Measurements from ENCODE around the gene GSTM1.

GSTM1 gene

DNA sequence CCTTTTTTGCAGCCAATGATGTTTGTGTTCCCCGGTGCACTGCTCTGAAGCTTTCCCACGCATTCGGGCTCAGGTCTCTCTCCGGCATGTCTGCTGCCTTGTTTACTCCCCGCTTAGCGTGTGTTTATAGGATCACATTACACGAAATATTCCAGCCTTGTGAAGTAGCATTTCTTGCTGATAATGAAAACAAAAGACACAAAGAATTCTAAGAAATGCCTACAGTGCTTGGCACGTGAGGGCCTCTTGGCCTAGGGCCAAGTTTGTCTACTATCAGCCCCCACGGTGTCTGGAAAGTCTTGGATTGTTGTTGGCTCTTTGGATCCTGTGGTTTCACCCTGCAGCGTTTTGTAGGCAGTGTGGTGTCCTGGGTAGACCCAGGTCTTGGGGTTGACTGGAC is 42.9 kb upstream of the GSTM1 start:
- Histone ChIP-seq H3K36me3 (ENCODE audit: control insufficient read depth in 1 of 2, insufficient read depth in 2 of 2, low read length in 2 of 2) (no peaks in the 10 kb centered on the region), H2BK120ac (ENCODE audit: insufficient read depth, low read length, poor library complexity) (no peak overlapping the region), H3K18ac (ENCODE audit: low read length) (no peak overlapping the region), H2AK5ac (ENCODE audit: low read length) (no peak overlapping the region), H4K12ac (ENCODE audit: low read depth, low read length) (no peak overlapping the region), H3K14ac (ENCODE audit: low read length) (no peak overlapping the region), H4K91ac (ENCODE audit: low read depth, low read length) (no peak overlapping the region), H3K79me1 (ENCODE audit: low read length) (peaks cover 3% of the 10 kb centered on the region), H3K4me2 (ENCODE audit: low read length) (no peak overlapping the region), H3K4ac (ENCODE audit: low read depth, low read length) (no peak overlapping the region), H3K27ac (ENCODE audit: low read depth, low read length) (no peak overlapping the region), H3K4me3 (ENCODE audit: low read depth, low read length) (no peak overlapping the region), H2BK5ac (ENCODE audit: low read depth, low read length, poor library complexity) (no peak overlapping the region), H3K9ac (ENCODE audit: low read length) (no peak overlapping the region), H4K8ac (ENCODE audit: low read depth, low read length) (no peak overlapping the region), H2BK12ac (ENCODE audit: low read length) (no peak overlapping the region), H2AFZ (ENCODE audit: insufficient read depth, low read length, poor library complexity) (peak overlapping the region; percentile 27), H3K79me2 (ENCODE audit: control insufficient read depth, insufficient read depth, low read length, poor library complexity) (no peaks in the 10 kb centered on the region), H3K27me3 (ENCODE audit: insufficient read depth, low read length) (no peaks in the 10 kb centered on the region), H3K4me1 (ENCODE audit: control insufficient read depth in 1 of 2, insufficient read depth in 2 of 2, low read length in 2 of 2) (peaks cover 3 to 8% of the 10 kb centered on the region in 2 experiments), H3K23ac (ENCODE audit: low read length) (no peak overlapping the region), H3K9me3 (ENCODE audit: insufficient read depth, low read depth, low read length) (no peaks in the 10 kb centered on the region)
- no CpG with 5 or more reads among the region's 10 CpGs for WGBS (ENCODE audit: extremely low coverage, insufficient coverage, insufficient read length)
- DNase-seq: peak; percentile 35 to 66

DNA sequence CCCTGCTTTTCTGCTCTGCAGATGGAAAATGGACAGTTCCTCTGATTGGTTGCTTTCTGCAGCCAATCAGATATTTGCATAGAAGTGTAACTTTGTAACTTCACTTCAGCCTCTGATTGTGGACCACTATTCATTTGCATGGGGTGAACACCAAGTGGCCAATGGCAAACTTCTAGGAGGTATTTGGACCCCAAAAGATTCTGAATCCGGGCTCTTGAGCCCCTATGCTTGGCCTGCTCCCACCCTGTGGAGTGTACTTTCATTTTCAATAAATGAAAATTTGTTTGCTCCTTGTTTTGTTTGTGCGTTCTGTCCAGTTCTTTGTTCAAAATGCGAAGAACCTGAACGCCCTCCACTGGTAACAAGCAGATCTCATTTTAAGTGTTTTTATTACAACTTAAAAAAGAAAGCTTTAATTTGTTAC is 38.1 kb upstream of the GSTM1 start:
- H3K27me3 ChIP-seq (ENCODE audit: insufficient read depth, low read length): no peaks in the 10 kb centered on the region
- no peaks in the 10 kb centered on the region for H3K36me3 ChIP-seq (ENCODE audit: control insufficient read depth in 1 of 2, insufficient read depth in 2 of 2, low read length in 2 of 2)
- no peak overlapping the region for H3K4ac ChIP-seq (ENCODE audit: low read depth, low read length)
- no peak overlapping the region for H2AFZ ChIP-seq (ENCODE audit: insufficient read depth, low read length, poor library complexity)
- H3K4me2 ChIP-seq (ENCODE audit: low read length): no peak overlapping the region
- H3K4me1 ChIP-seq (ENCODE audit: control insufficient read depth in 1 of 2, insufficient read depth in 2 of 2, low read length in 2 of 2): peaks cover 0 to 2% of the 10 kb centered on the region in 2 experiments
- no CpG with 5 or more reads among the region's 4 CpGs for WGBS (ENCODE audit: extremely low coverage, insufficient coverage, insufficient read length)
- H4K91ac ChIP-seq (ENCODE audit: low read depth, low read length): no peak overlapping the region
- no peak overlapping the region for H3K27ac ChIP-seq (ENCODE audit: low read depth, low read length)
- H3K79me1 ChIP-seq (ENCODE audit: low read length): no peaks in the 10 kb centered on the region
- H4K12ac ChIP-seq (ENCODE audit: low read depth, low read length): no peak overlapping the region
- DNase-seq: peak in 1 of 2 donors; percentile 32
- no peak overlapping the region for H2BK120ac ChIP-seq (ENCODE audit: insufficient read depth, low read length, poor library complexity)
- H4K8ac ChIP-seq (ENCODE audit: low read depth, low read length): no peak overlapping the region
- no peak overlapping the region for H3K18ac ChIP-seq (ENCODE audit: low read length)
- no peaks in the 10 kb centered on the region for H3K9me3 ChIP-seq (ENCODE audit: insufficient read depth, low read depth, low read length)
- no peak overlapping the region for H2BK12ac ChIP-seq (ENCODE audit: low read length)
- H3K23ac ChIP-seq (ENCODE audit: low read length): no peak overlapping the region
- H2BK5ac ChIP-seq (ENCODE audit: low read depth, low read length, poor library complexity): no peak overlapping the region
- no peaks in the 10 kb centered on the region for H3K79me2 ChIP-seq (ENCODE audit: control insufficient read depth, insufficient read depth, low read length, poor library complexity)
- no peak overlapping the region for H2AK5ac ChIP-seq (ENCODE audit: low read length)
- H3K14ac ChIP-seq (ENCODE audit: low read length): no peak overlapping the region
- H3K9ac ChIP-seq (ENCODE audit: low read length): no peak overlapping the region
- H3K4me3 ChIP-seq (ENCODE audit: low read depth, low read length): no peak overlapping the region

DNA sequence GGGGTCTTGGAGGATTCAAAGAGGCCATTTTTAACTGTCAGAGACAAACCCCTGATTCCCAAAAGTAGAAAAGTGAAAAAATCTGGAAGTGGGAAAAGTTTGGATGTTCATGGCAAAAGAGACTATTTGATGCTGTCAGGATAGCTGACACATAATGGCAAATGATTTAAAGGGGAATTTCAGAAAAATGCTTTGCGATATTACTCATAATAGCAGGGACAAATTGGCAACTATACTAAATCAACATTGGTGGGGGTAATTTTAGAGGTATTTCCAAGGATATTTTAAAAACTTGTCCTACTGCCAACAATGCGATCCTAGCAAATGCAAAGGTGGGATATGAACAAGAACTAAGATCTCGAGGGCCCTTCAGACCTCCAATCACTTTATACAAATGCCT is 37.0 kb upstream of the GSTM1 start:
- Histone ChIP-seq H4K8ac (ENCODE audit: low read depth, low read length) (no peak overlapping the region), H2BK12ac (ENCODE audit: low read length) (no peak overlapping the region), H2AK5ac (ENCODE audit: low read length) (no peak overlapping the region), H3K4me1 (ENCODE audit: control insufficient read depth in 1 of 2, insufficient read depth in 2 of 2, low read length in 2 of 2) (peaks cover 2% of the 10 kb centered on the region in 2 experiments), H3K27ac (ENCODE audit: low read depth, low read length) (no peak overlapping the region), H3K4me2 (ENCODE audit: low read length) (no peak overlapping the region), H3K23ac (ENCODE audit: low read length) (no peak overlapping the region), H3K9ac (ENCODE audit: low read length) (no peak overlapping the region), H3K27me3 (ENCODE audit: insufficient read depth, low read length) (no peaks in the 10 kb centered on the region), H2BK5ac (ENCODE audit: low read depth, low read length, poor library complexity) (no peak overlapping the region), H3K9me3 (ENCODE audit: insufficient read depth, low read depth, low read length) (no peaks in the 10 kb centered on the region), H2AFZ (ENCODE audit: insufficient read depth, low read length, poor library complexity) (no peak overlapping the region), H3K79me1 (ENCODE audit: low read length) (no peaks in the 10 kb centered on the region), H3K79me2 (ENCODE audit: control insufficient read depth, insufficient read depth, low read length, poor library complexity) (no peaks in the 10 kb centered on the region), H2BK120ac (ENCODE audit: insufficient read depth, low read length, poor library complexity) (no peak overlapping the region), H3K18ac (ENCODE audit: low read length) (no peak overlapping the region), H4K91ac (ENCODE audit: low read depth, low read length) (no peak overlapping the region), H3K14ac (ENCODE audit: low read length) (no peak overlapping the region), H4K12ac (ENCODE audit: low read depth, low read length) (no peak overlapping the region), H3K4ac (ENCODE audit: low read depth, low read length) (no peak overlapping the region), H3K36me3 (ENCODE audit: control insufficient read depth in 1 of 2, insufficient read depth in 2 of 2, low read length in 2 of 2) (no peaks in the 10 kb centered on the region), H3K4me3 (ENCODE audit: low read depth, low read length) (no peak overlapping the region)
- no CpG with 5 or more reads among the region's 3 CpGs for WGBS (ENCODE audit: extremely low coverage, insufficient coverage, insufficient read length)
- no peak for DNase-seq

DNA sequence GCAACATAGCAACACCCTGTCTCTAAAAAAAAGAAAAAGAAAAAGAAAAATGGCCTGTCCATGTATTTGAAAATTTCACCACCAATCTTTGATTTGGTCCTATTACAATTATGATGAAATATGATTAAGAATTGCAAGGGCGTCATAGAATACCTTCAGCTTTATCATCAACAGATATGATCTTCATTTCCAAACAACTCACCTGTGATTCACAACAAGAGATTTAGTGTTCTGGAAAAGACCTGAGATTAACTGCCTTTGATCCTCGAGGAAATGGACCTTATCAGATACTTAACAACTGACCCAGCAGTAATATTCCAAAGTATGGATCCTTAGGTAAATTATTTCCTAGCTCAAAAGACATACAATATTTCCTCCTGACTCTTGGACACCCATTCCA is 35.2 kb upstream of the GSTM1 start:
- no peak overlapping the region for H2BK5ac ChIP-seq (ENCODE audit: low read depth, low read length, poor library complexity)
- H3K4ac ChIP-seq (ENCODE audit: low read depth, low read length): no peak overlapping the region
- no peaks in the 10 kb centered on the region for H3K9me3 ChIP-seq (ENCODE audit: insufficient read depth, low read depth, low read length)
- no peak overlapping the region for H3K14ac ChIP-seq (ENCODE audit: low read length)
- H3K4me3 ChIP-seq (ENCODE audit: low read depth, low read length): no peak overlapping the region
- H2AK5ac ChIP-seq (ENCODE audit: low read length): no peak overlapping the region
- WGBS (ENCODE audit: extremely low coverage, insufficient coverage, insufficient read length): no CpG with 5 or more reads among the region's 2 CpGs
- H3K27ac ChIP-seq (ENCODE audit: low read depth, low read length): no peak overlapping the region
- no peaks in the 10 kb centered on the region for H3K27me3 ChIP-seq (ENCODE audit: insufficient read depth, low read length)
- H3K36me3 ChIP-seq (ENCODE audit: control insufficient read depth in 1 of 2, insufficient read depth in 2 of 2, low read length in 2 of 2): no peaks in the 10 kb centered on the region
- H3K79me1 ChIP-seq (ENCODE audit: low read length): peaks cover 6% of the 10 kb centered on the region
- no peak overlapping the region for H4K8ac ChIP-seq (ENCODE audit: low read depth, low read length)
- no peak overlapping the region for H3K9ac ChIP-seq (ENCODE audit: low read length)
- no peak overlapping the region for H2BK120ac ChIP-seq (ENCODE audit: insufficient read depth, low read length, poor library complexity)
- H3K18ac ChIP-seq (ENCODE audit: low read length): no peak overlapping the region
- H4K91ac ChIP-seq (ENCODE audit: low read depth, low read length): no peak overlapping the region
- no peak overlapping the region for H4K12ac ChIP-seq (ENCODE audit: low read depth, low read length)
- H2BK12ac ChIP-seq (ENCODE audit: low read length): no peak overlapping the region
- H3K4me1 ChIP-seq (ENCODE audit: control insufficient read depth in 1 of 2, insufficient read depth in 2 of 2, low read length in 2 of 2): peaks cover 3 to 5% of the 10 kb centered on the region in 2 experiments
- DNase-seq: peak in 1 of 2 donors; percentile 39
- H3K23ac ChIP-seq (ENCODE audit: low read length): no peak overlapping the region
- no peak overlapping the region for H3K4me2 ChIP-seq (ENCODE audit: low read length)
- no peak overlapping the region for H2AFZ ChIP-seq (ENCODE audit: insufficient read depth, low read length, poor library complexity)
- no peaks in the 10 kb centered on the region for H3K79me2 ChIP-seq (ENCODE audit: control insufficient read depth, insufficient read depth, low read length, poor library complexity)

Measured in trophoblast cell (in vitro differentiated cells and primary cell).